KMS-11 (cell line): ENCODE measurements around the gene NFATC2.
"Not testable (repeated sequence)": the region's sequence is repeated elsewhere in the genome, so short reads cannot be mapped to it uniquely, and the experiment has no call there.

Source experiments
- H2AFZ ChIP-seq: fragments of 200-600 bp; sonication (generic); 2 replicates; pipeline ENCODE4 v1.6.1; 2016; ENCODE audit warnings: antibody characterized with exemption, mixed run types, low read depth
- H3K27ac ChIP-seq: fragments of 200-600 bp; sonication (generic); 2 replicates; pipeline ENCODE4 v1.6.1; 2016; ENCODE audit warnings: mild to moderate bottlenecking, mixed run types
- H3K27me3 ChIP-seq: fragments of 200-600 bp; sonication (generic); 2 replicates; pipeline ENCODE4 v1.6.1; 2017; ENCODE audit warnings: mild to moderate bottlenecking, low read depth, mixed run types, moderate library complexity; ENCODE audit not compliant: insufficient read depth
- H3K36me3 ChIP-seq: fragments of 200-600 bp; sonication (generic); 2 replicates; pipeline ENCODE4 v1.6.1; 2017; ENCODE audit warnings: mild to moderate bottlenecking, mixed run types; ENCODE audit not compliant: insufficient read depth
- H3K4me1 ChIP-seq: fragments of 200-600 bp; sonication (generic); 2 replicates; pipeline ENCODE4 v1.6.1; 2016; ENCODE audit warnings: mild to moderate bottlenecking, low read depth, mixed run types; ENCODE audit not compliant: poor library complexity, severe bottlenecking
- H3K4me2 ChIP-seq: fragments of 200-600 bp; sonication (generic); 2 replicates; pipeline ENCODE4 v1.7.0; 2016; ENCODE audit warnings: mild to moderate bottlenecking, mixed run types
- H3K4me3 ChIP-seq: fragments of 200-600 bp; sonication (generic); IDR thresholded peaks from 2 replicates; pipeline ENCODE4 v1.6.1; 2017; ENCODE audit warnings: low read depth, low read length, mixed read lengths; ENCODE audit not compliant: insufficient read depth
- H3K79me2 ChIP-seq: fragments of 200-600 bp; sonication (generic); 2 replicates; pipeline ENCODE4 v1.6.1; 2016; ENCODE audit warnings: low read depth, mixed run types; ENCODE audit not compliant: insufficient read depth
- H3K9ac ChIP-seq: fragments of 200-600 bp; sonication (generic); 2 replicates; pipeline ENCODE4 v1.6.1; 2016; ENCODE audit warnings: mild to moderate bottlenecking, mixed run types
- H4K20me1 ChIP-seq: fragments of 200-600 bp; sonication (generic); 2 replicates; pipeline ENCODE4 v1.6.1; 2016; ENCODE audit warnings: mild to moderate bottlenecking, mixed run types; ENCODE audit not compliant: insufficient read depth
- TF ChIP-seq, protein P1 (sequence below): fragments of 200-600 bp; sonication (generic); conservative IDR thresholded peaks from 2 replicates; pipeline ENCODE4 v1.6.1; 2017; ENCODE audit warnings: low read depth, mild to moderate bottlenecking, antibody characterized with exemption, low read length, moderate library complexity, mixed read lengths

Gene NFATC2

GRCh38 chr20:51571460-51571794 is 28.9 kb upstream of the NFATC2 start:
- TF ChIP-seq, protein P1, sequence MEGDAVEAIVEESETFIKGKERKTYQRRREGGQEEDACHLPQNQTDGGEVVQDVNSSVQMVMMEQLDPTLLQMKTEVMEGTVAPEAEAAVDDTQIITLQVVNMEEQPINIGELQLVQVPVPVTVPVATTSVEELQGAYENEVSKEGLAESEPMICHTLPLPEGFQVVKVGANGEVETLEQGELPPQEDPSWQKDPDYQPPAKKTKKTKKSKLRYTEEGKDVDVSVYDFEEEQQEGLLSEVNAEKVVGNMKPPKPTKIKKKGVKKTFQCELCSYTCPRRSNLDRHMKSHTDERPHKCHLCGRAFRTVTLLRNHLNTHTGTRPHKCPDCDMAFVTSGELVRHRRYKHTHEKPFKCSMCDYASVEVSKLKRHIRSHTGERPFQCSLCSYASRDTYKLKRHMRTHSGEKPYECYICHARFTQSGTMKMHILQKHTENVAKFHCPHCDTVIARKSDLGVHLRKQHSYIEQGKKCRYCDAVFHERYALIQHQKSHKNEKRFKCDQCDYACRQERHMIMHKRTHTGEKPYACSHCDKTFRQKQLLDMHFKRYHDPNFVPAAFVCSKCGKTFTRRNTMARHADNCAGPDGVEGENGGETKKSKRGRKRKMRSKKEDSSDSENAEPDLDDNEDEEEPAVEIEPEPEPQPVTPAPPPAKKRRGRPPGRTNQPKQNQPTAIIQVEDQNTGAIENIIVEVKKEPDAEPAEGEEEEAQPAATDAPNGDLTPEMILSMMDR: no peak

GRCh38 chr20:51570739-51571459 is 28.4 kb upstream of the NFATC2 start:
- Histone ChIP-seq H2AFZ (no peak overlapping the region), H3K4me1 (peaks cover 5% of the 10 kb centered on the region), H3K27ac (no peak overlapping the region), H3K27me3 (no peaks in the 10 kb centered on the region), H4K20me1 (no peaks in the 10 kb centered on the region), H3K79me2 (no peaks in the 10 kb centered on the region), H3K4me3 (no peak overlapping the region), H3K9ac (no peak overlapping the region), H3K4me2 (no peak overlapping the region), H3K36me3 (no peaks in the 10 kb centered on the region)
- TF ChIP-seq, protein P1: no peak

More at GRCh38 chr20:51571460-51571794, 28.9 kb upstream of the NFATC2 start:
- Histone ChIP-seq H3K9ac (no peak overlapping the region), H3K4me2 (no peak overlapping the region), H3K27me3 (no peaks in the 10 kb centered on the region), H3K79me2 (no peaks in the 10 kb centered on the region), H4K20me1 (no peaks in the 10 kb centered on the region), H3K4me3 (no peak overlapping the region), H2AFZ (no peak overlapping the region), H3K27ac (no peak overlapping the region), H3K4me1 (no peaks in the 10 kb centered on the region), H3K36me3 (no peaks in the 10 kb centered on the region)

- TF ChIP-seq, protein P1: no peak
- Histone ChIP-seq H3K27ac (no peak overlapping the region), H3K4me2 (no peak overlapping the region), H3K9ac (no peak overlapping the region), H3K4me3 (no peak overlapping the region), H3K27me3 (no peaks in the 10 kb centered on the region), H2AFZ (no peak overlapping the region), H3K36me3 (no peaks in the 10 kb centered on the region), H4K20me1 (no peaks in the 10 kb centered on the region), H3K79me2 (no peaks in the 10 kb centered on the region), H3K4me1 (peaks cover 13% of the 10 kb centered on the region)
Observed at GRCh38 chr20:51569815-51570738, 27.6 kb upstream of the NFATC2 start.

- not testable (repeated sequence) for H3K36me3 ChIP-seq, H3K27me3 ChIP-seq, H3K27ac ChIP-seq, H3K79me2 ChIP-seq, H3K4me3 ChIP-seq, H3K4me2 ChIP-seq, H3K9ac ChIP-seq, H4K20me1 ChIP-seq, H2AFZ ChIP-seq
- peaks cover 13% of the 10 kb centered on the region for H3K4me1 ChIP-seq
Observed at GRCh38 chr20:51568533-51568932, 26.0 kb upstream of the NFATC2 start.

GRCh38 chr20:51567622-51568021 is 25.1 kb upstream of the NFATC2 start:
- no peak overlapping the region for H3K27ac ChIP-seq
- H3K9ac ChIP-seq: no peak overlapping the region
- no peaks in the 10 kb centered on the region for H3K79me2 ChIP-seq
- no peaks in the 10 kb centered on the region for H3K36me3 ChIP-seq
- H3K4me2 ChIP-seq: no peak overlapping the region
- H4K20me1 ChIP-seq: no peaks in the 10 kb centered on the region
- peaks cover 13% of the 10 kb centered on the region for H3K4me1 ChIP-seq
- TF ChIP-seq, protein P1: no peak
- no peaks in the 10 kb centered on the region for H3K27me3 ChIP-seq
- no peak overlapping the region for H3K4me3 ChIP-seq
- H2AFZ ChIP-seq: no peak overlapping the region
